ENCODE data around the gene MAP1LC3B2.

DNA sequence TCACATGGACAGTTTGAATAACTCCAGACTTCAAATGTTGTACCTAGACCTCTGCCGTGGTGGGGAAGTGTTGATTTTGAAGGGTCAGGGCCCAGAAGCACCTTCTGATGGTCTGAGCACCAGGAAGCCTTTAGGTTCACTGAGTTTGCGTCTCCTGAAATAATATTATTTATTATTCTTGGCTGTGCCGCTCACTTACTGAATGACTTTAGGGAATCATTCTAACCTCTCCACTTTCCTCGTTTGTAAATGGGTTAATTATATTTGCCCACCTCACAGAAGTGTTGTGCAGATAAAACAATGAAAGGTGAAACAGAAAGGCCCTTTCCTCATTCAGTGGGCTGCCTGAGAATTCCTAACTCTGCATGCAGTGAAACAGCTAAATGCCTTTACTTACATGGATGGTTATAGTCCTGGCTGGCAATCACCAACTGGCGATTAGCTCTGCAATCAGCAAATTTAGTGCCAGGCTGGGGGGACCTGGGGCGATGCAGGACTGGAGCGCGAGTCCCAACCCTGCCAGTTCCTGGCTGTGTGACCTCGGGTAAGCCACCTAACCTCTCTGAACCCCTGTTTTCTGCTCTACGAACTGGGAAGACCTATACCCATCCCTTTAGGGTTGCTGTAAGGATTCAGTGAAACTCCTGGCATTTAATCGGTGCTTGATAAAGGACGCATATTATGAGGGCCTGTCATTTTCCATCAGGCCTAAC, 57.5 kb downstream of the MAP1LC3B2 start:
- TF ChIP-seq, protein P1, sequence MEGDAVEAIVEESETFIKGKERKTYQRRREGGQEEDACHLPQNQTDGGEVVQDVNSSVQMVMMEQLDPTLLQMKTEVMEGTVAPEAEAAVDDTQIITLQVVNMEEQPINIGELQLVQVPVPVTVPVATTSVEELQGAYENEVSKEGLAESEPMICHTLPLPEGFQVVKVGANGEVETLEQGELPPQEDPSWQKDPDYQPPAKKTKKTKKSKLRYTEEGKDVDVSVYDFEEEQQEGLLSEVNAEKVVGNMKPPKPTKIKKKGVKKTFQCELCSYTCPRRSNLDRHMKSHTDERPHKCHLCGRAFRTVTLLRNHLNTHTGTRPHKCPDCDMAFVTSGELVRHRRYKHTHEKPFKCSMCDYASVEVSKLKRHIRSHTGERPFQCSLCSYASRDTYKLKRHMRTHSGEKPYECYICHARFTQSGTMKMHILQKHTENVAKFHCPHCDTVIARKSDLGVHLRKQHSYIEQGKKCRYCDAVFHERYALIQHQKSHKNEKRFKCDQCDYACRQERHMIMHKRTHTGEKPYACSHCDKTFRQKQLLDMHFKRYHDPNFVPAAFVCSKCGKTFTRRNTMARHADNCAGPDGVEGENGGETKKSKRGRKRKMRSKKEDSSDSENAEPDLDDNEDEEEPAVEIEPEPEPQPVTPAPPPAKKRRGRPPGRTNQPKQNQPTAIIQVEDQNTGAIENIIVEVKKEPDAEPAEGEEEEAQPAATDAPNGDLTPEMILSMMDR (IDR thresholded peaks at IDR 0.05; ENCODE audit: low read length): no peak
- no peak for TF ChIP-seq EZH2 (IDR thresholded peaks at IDR 0.05; ENCODE audit: borderline replicate concordance, low read length)

Measured in OCI-LY1 (cell line).